ENCODE results near the gene C17orf113. TPM values are rescaled to one million over a fixed set of nuclear protein-coding genes. Genes with fewer than 3 reads are reported as not detected.

C17orf113 gene
- total and polyA plus RNA-seq, 2 of the 13 experiments (the other 11 are each of a cell fraction or from before 2014, with no cell fraction given): 0.87 to 1.1 TPM

DNA sequence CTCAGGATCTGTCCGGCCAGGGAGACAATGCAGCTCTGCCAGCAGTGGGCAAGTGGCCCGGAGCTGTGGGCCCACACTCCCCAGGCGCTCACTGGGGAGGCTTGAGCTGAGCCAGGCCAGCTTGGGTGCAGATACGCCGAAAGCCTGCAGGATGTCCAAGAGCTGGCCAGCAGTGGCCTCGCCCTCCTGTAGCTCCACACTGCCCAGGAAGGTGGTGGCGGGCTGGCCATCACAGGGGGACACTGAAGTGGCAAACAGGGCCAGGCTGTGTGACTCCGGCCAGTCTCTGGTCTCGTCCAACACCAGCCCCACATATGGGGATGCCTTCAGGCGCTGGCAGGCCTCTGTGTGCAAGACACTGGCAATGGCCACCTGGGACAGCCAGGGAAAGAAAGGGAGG, 9.6 kb downstream of the C17orf113 start (continued):
- TF ChIP-seq, protein P1, sequence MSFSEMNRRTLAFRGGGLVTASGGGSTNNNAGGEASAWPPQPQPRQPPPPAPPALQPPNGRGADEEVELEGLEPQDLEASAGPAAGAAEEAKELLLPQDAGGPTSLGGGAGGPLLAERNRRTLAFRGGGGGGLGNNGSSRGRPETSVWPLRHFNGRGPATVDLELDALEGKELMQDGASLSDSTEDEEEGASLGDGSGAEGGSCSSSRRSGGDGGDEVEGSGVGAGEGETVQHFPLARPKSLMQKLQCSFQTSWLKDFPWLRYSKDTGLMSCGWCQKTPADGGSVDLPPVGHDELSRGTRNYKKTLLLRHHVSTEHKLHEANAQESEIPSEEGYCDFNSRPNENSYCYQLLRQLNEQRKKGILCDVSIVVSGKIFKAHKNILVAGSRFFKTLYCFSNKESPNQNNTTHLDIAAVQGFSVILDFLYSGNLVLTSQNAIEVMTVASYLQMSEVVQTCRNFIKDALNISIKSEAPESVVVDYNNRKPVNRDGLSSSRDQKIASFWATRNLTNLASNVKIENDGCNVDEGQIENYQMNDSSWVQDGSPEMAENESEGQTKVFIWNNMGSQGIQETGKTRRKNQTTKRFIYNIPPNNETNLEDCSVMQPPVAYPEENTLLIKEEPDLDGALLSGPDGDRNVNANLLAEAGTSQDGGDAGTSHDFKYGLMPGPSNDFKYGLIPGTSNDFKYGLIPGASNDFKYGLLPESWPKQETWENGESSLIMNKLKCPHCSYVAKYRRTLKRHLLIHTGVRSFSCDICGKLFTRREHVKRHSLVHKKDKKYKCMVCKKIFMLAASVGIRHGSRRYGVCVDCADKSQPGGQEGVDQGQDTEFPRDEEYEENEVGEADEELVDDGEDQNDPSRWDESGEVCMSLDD (CRISPR knock-in tag; IDR thresholded peaks at IDR 0.05; ENCODE audit: borderline replicate concordance): no peak
- TF ChIP-seq KMT2B (CRISPR knock-in tag; IDR thresholded peaks at IDR 0.05): no peak
- TF ChIP-seq ATRX (CRISPR knock-in tag; IDR thresholded peaks at IDR 0.05; ENCODE audit: borderline replicate concordance): no peak

DNA sequence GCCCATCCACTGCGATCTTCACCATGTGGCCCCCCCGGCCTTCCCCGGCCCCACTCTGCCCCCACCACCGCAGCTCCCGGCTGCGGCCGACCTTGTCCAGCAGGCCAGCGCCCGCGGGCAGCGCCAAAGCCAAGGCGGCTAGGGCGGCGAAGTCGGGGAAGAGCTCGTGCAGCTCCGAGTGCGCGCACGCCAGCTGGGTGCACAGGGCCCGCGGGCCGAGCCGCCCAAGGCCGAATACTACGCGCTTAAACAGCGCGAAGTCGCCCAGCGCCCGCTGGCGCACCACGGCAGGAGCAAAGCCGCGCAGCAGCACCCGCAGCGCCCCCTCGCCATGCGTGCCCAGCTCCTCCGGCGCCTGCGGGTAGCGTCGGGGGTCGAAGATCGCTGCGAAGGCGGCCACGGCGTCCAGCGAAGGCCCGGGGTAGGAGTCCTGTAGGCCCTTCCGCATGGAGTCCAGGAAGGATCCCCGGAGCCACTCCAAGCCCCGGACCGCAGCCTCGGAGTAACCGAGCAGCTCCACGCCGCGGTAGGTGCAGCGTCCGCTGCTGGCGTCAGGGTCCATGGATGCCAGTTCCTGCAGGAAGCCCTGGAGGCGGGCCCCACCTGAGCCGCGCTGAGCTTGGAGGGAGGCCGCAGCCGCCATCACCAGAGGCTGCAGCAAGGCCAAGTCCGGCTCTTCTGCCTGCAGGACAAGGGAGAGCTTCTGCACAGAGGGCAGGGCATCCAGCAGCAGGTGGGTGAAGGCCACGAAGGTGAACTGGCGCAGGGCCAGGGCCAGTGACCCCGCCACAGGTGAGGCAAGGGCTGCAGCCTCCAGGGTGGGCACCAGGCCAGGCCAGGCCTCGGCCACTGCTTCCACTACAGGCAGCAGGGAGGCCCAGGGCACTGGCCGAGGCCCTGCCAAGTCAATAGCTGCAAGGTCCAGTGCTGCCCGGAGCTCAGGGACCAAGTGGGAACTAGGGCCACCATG, 10.3 kb downstream of the C17orf113 start:
- Histone ChIP-seq H3K9ac (ENCODE audit: insufficient read depth, low read depth, low read length) (no peak overlapping the region), H4K20me1 (ENCODE audit: insufficient read depth, low read length) (no peaks in the 10 kb centered on the region), H3K9me3 (ENCODE audit: low read length) (no peaks in the 10 kb centered on the region), H3K36me3 (replicated peaks in 1 of 2; ENCODE audit: control insufficient read depth in 1 of 2, insufficient read depth in 2 of 2, low read length in 2 of 2) (no peaks in the 10 kb centered on the region), H3K27me3 (ENCODE audit: control insufficient read depth in 1 of 2, insufficient read depth in 2 of 2, low read length in 2 of 2) (0 out of 5 replicates have a peak, but pooled peaks cover 0 to 4% of the 10 kb centered on the region in 2 experiments), H3K79me2 (ENCODE audit: insufficient read depth, low read length) (no peaks in the 10 kb centered on the region), H3K27ac (ENCODE audit: extremely low read length, insufficient read depth, low read length) (no peak overlapping the region), H3K4me3 (replicated peaks in 1 of 3; ENCODE audit: insufficient read depth in 1 of 3, low read depth in 2 of 3, low read length in 3 of 3) (no peak overlapping the region), H2AFZ (ENCODE audit: low read length) (no peak overlapping the region), H3K4me2 (ENCODE audit: low read depth, low read length) (no peak overlapping the region), H3K4me1 (ENCODE audit: insufficient read depth, low read length) (peaks cover 11% of the 10 kb centered on the region; the same call in 1 of the 2 replicates)
- ATAC-seq (peak; percentile 33), FAIRE-seq (no peak), DNase-seq (ENCODE audit: low spot score) (no peak)
- 90% methylated on average over 47 of the region's 77 CpGs for WGBS (ENCODE audit: low lambda C conversion rate)
- CTCF ChIA-PET (ENCODE audit: low intra/inter-chr PET ratio, low total read pairs): no interaction called here
- POLR2A ChIA-PET: interaction anchor here (0.8 to 1.4 kb wide), 2 partner anchors 11 to 16 kb away, joined by 3 to 4 read pairs; no protein-coding TSS in a partner anchor
- in situ Hi-C loops (cut with HindIII; ENCODE audit: extremely low pct_ligation_motif_present, low pct_unique_long_range_greater_than_20kb): no loop called here
- intact Hi-C loops (cut with micrococcal nuclease; ENCODE audit: unreplicated experiment): no loop called here
- BruUV-seq (replicated peaks): no TSS peak
- TF ChIP-seq U2AF1 (optimal IDR thresholded peaks at IDR 0.05; ENCODE audit: low read depth, low read length) (no peak), ZBTB7B (CRISPR knock-in tag; IDR thresholded peaks at IDR 0.05) (no peak), ZNF619 (CRISPR knock-in tag; IDR thresholded peaks at IDR 0.05) (no peak), BRCA1 (CRISPR knock-in tag; IDR thresholded peaks at IDR 0.05) (no peak)
- TF ChIP-seq, protein P2, sequence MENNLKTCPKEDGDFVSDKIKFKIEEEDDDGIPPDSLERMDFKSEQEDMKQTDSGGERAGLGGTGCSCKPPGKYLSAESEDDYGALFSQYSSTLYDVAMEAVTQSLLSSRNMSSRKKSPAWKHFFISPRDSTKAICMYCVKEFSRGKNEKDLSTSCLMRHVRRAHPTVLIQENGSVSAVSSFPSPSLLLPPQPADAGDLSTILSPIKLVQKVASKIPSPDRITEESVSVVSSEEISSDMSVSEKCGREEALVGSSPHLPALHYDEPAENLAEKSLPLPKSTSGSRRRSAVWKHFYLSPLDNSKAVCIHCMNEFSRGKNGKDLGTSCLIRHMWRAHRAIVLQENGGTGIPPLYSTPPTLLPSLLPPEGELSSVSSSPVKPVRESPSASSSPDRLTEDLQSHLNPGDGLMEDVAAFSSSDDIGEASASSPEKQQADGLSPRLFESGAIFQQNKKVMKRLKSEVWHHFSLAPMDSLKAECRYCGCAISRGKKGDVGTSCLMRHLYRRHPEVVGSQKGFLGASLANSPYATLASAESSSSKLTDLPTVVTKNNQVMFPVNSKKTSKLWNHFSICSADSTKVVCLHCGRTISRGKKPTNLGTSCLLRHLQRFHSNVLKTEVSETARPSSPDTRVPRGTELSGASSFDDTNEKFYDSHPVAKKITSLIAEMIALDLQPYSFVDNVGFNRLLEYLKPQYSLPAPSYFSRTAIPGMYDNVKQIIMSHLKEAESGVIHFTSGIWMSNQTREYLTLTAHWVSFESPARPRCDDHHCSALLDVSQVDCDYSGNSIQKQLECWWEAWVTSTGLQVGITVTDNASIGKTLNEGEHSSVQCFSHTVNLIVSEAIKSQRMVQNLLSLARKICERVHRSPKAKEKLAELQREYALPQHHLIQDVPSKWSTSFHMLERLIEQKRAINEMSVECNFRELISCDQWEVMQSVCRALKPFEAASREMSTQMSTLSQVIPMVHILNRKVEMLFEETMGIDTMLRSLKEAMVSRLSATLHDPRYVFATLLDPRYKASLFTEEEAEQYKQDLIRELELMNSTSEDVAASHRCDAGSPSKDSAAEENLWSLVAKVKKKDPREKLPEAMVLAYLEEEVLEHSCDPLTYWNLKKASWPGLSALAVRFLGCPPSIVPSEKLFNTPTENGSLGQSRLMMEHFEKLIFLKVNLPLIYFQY (CRISPR knock-in tag; IDR thresholded peaks at IDR 0.05; ENCODE audit: borderline replicate concordance): no peak
- TF ChIP-seq, protein P3, sequence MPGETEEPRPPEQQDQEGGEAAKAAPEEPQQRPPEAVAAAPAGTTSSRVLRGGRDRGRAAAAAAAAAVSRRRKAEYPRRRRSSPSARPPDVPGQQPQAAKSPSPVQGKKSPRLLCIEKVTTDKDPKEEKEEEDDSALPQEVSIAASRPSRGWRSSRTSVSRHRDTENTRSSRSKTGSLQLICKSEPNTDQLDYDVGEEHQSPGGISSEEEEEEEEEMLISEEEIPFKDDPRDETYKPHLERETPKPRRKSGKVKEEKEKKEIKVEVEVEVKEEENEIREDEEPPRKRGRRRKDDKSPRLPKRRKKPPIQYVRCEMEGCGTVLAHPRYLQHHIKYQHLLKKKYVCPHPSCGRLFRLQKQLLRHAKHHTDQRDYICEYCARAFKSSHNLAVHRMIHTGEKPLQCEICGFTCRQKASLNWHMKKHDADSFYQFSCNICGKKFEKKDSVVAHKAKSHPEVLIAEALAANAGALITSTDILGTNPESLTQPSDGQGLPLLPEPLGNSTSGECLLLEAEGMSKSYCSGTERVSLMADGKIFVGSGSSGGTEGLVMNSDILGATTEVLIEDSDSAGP (CRISPR knock-in tag; IDR thresholded peaks at IDR 0.05; ENCODE audit: borderline replicate concordance): no peak; the same call in 1 of the 2 replicates
- TF ChIP-seq, protein P4, sequence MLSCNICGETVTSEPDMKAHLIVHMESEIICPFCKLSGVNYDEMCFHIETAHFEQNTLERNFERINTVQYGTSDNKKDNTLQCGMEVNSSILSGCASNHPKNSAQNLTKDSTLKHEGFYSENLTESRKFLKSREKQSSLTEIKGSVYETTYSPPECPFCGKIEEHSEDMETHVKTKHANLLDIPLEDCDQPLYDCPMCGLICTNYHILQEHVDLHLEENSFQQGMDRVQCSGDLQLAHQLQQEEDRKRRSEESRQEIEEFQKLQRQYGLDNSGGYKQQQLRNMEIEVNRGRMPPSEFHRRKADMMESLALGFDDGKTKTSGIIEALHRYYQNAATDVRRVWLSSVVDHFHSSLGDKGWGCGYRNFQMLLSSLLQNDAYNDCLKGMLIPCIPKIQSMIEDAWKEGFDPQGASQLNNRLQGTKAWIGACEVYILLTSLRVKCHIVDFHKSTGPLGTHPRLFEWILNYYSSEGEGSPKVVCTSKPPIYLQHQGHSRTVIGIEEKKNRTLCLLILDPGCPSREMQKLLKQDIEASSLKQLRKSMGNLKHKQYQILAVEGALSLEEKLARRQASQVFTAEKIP (CRISPR knock-in tag; IDR thresholded peaks at IDR 0.05; ENCODE audit: borderline replicate concordance): no peak

Data from HepG2 (cell line).